Duodenal mucosa (tissue), 2 donors: ENCODE results near the gene SPTBN4.

Experiments used
- H3K27ac ChIP-seq: one replicate; pipeline ENCODE4 v1.7.0; 2013; ENCODE audit warnings: low read depth, low read length
- H3K27me3 ChIP-seq, 2 donors: one replicate each; pipeline ENCODE4 v1.7.0; 2013; ENCODE audit warnings: low read length in 2 of 2, control low read depth in 1 of 2; ENCODE audit not compliant: insufficient read depth in 2 of 2, control insufficient read depth in 1 of 2
- H3K36me3 ChIP-seq, 2 donors: one replicate each; pipeline ENCODE4 v1.7.0; 2013; ENCODE audit warnings: low read length in 2 of 2, control low read depth in 1 of 2; ENCODE audit not compliant: insufficient read depth in 2 of 2, control insufficient read depth in 1 of 2
- H3K4me1 ChIP-seq, 2 donors: one replicate each; pipeline ENCODE4 v1.7.0; 2013; ENCODE audit warnings: low read length in 2 of 2, control low read depth in 1 of 2; ENCODE audit not compliant: insufficient read depth in 2 of 2, control insufficient read depth in 1 of 2
- H3K4me3 ChIP-seq, 2 donors: one replicate each; pipeline ENCODE4 v1.7.0; 2013; ENCODE audit warnings: low read length in 2 of 2, low read depth in 1 of 2
- H3K9ac ChIP-seq, 2 donors: one replicate each; pipeline ENCODE4 v1.7.0; 2013; ENCODE audit warnings: low read length in 2 of 2, low read depth in 1 of 2
- H3K9me3 ChIP-seq, 2 donors: one replicate each; pipeline ENCODE4 v1.7.0; 2013; ENCODE audit warnings: low read length in 2 of 2, control low read depth in 1 of 2; ENCODE audit not compliant: control insufficient read depth in 1 of 2

The SPTBN4 gene

DNA sequence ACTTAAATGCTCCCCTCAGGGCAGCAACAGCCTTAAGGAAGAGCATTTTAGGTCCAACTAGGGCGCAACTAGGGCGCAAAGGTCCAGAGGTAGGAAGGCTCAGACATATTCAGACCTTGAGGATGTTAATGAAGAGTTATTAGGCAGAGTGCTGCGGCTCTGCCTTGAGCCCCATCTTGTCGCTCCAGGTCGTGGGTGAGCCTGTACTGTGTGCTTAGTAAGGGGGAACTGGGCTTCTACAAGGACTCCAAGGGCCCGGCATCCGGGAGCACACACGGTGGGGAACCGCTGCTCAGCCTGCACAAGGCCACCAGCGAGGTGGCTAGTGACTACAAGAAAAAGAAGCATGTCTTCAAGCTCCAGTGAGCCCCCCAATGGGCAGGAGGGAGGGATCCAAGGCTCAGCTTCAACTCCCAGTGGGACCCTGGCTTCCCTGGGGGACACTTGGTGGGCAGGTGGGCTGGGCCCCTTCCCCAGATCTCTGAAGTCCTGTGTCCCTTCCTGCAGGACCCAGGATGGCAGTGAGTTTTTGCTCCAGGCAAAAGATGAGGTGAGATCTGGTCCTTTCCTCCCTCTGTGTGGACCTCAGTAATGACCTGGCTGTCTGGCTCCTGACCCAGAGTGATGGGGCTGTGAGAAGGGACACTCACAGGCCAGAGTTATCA is 105.2 kb downstream of the SPTBN4 start:
- peaks cover 4 to 8% of the 10 kb centered on the region in 2 donors for H3K4me1 ChIP-seq
- no peaks in the 10 kb centered on the region for H3K9me3 ChIP-seq
- no peak overlapping the region for H3K27ac ChIP-seq

DNA sequence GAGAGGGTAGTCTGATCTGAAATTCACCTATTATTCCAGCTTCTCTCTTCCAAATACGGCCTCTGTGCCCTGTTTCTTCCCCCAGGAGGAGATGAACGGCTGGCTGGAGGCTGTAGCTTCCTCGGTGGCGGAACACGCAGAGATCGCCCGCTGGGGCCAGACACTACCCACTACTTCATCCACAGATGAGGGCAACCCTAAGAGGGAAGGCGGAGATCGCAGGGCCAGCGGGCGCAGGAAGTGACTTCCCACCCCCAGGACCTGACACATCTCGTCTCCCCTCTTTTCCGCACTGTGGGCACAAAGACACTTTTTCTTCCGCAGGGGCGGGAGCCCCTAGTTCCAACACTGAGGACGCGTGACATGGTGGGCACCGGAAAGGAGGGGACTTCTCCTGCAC is 108.5 kb downstream of the SPTBN4 start:
- no peak overlapping the region for H3K4me3 ChIP-seq
- no peak overlapping the region for H3K27ac ChIP-seq
- peaks cover 11 to 14% of the 10 kb centered on the region in 2 donors for H3K4me1 ChIP-seq
- peaks cover 4 to 7% of the 10 kb centered on the region in 2 donors for H3K36me3 ChIP-seq
- H3K27me3 ChIP-seq = no peaks in the 10 kb centered on the region
- no peak overlapping the region for H3K9ac ChIP-seq
- no peaks in the 10 kb centered on the region for H3K9me3 ChIP-seq

More for the DNA sequence above, 105.2 kb downstream of the SPTBN4 start:
- Histone ChIP-seq H3K36me3 (no peaks in the 10 kb centered on the region), H3K27me3 (peaks cover 17% of the 10 kb centered on the region in 2 donors), H3K4me3 (no peak overlapping the region), H3K9ac (no peak overlapping the region)

DNA sequence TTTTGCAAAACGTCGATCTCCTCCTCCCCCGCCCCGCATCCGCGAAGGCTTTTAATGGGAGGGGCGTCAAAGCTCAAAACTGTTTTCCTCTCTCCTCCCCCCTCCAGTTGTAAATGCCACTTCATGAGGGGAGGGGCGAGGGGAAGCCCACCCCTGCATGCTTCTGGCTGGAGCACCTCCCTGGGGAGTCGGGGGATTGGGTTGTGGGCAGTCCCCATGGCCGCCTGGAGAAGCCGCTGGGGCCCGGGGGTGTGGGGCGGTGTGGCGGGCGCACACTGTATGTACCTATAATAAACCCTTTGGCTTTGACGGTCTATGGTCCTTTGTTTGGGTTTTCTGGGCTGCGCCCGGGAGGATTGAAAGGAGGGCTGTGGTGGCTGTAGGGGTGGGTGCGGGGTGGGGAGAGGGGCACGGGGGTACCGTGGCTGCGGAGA is 109.4 kb downstream of the SPTBN4 start:
- Histone ChIP-seq H3K4me1 (peaks cover 11 to 14% of the 10 kb centered on the region in 2 donors), H3K27ac (no peak overlapping the region), H3K36me3 (peaks cover 11 to 12% of the 10 kb centered on the region in 2 donors), H3K27me3 (no peaks in the 10 kb centered on the region), H3K9ac (peak overlapping the region in 1 of 2 donors; percentile 71), H3K9me3 (no peaks in the 10 kb centered on the region), H3K4me3 (peak overlapping the region; percentile 88 to 94)

DNA sequence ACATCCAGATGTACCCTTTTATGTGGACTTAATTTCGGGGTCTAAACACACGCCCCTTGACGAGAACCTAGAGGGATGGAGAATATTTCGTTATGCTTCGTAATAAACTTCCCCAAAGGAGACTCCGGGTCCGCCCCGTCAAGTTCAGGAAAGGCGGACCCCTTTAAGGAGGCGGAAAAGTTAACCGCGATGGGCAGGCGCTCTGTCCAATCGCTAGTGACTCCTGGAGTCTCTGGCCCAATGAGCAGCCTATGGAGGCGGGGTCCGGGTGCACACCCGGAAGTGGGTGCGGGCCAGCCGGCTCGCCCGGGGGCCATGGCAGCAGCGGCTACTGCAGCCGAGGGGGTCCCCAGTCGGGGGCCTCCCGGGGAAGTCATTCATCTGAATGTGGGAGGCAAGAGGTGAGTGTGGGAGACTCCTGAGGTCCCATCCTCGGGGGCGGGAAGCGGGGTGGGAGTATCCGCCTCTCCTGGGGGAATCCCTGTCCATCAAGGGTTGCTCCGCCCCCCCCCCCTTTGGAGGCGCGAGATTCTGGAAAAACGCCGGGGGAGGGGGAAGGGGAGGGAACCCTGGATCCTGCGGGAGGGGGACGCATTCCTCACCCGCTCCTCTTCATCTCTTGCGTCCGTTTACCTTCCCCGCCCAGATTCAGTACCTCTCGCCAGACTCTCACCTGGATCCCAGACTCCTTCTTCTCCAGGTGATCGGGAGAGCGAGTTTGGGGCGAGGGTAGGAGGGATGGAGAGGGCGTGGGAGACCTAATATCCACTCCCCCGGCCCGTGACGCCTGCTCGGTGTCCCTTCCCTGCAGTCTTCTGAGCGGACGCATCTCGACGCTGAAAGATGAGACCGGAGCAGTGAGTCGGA is 110.0 kb downstream of the SPTBN4 start, which contains the start of gene SHKBP1:
SHKBP1 (plus strand) TSS at position 289 of the 867 bp plus-strand sequence; CDS start at position 316, 27 bp downstream.
- Histone ChIP-seq H3K4me3 (peak within 1 kb of the TSS; percentile 88 to 94), H3K27me3 (no peaks in the 10 kb centered on the region), H3K4me1 (peaks cover 11 to 14% of the 10 kb centered on the region in 2 donors), H3K36me3 (peaks cover 11 to 18% of the 10 kb centered on the region in 2 donors), H3K9ac (peak within 1 kb of the TSS; percentile 71 to 89), H3K27ac (no peak within 1 kb of the TSS), H3K9me3 (no peaks in the 10 kb centered on the region)

DNA sequence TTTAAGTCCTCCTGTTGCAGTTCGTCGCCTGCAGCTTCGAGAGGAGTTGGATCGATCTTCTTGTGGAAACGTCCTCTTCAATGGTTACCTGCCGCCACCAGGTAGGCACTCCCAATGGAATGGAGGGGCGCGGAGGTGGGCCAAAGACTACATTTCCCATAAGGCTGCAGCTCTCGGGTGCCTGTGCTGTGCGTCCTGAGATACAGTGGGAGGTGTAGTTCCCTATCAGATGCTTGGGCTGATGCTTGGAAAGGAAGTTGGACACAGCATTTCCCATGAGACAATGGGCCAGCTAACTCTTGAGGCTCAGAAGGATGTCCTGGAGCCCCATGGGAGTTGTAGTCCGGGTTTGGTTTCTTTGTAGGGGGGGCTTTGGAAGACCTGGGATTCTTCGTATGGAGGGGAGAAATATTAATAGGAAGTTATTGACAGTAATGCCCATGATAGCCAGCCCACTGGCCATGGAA is 111.7 kb downstream of the SPTBN4 start:
- Histone ChIP-seq H3K4me3 (peak overlapping the region in 1 of 2 donors; percentile 88), H3K9me3 (no peaks in the 10 kb centered on the region), H3K36me3 (peaks cover 16 to 18% of the 10 kb centered on the region in 2 donors), H3K4me1 (peaks cover 11 to 14% of the 10 kb centered on the region in 2 donors), H3K27ac (no peak overlapping the region), H3K27me3 (no peaks in the 10 kb centered on the region), H3K9ac (no peak overlapping the region)

DNA sequence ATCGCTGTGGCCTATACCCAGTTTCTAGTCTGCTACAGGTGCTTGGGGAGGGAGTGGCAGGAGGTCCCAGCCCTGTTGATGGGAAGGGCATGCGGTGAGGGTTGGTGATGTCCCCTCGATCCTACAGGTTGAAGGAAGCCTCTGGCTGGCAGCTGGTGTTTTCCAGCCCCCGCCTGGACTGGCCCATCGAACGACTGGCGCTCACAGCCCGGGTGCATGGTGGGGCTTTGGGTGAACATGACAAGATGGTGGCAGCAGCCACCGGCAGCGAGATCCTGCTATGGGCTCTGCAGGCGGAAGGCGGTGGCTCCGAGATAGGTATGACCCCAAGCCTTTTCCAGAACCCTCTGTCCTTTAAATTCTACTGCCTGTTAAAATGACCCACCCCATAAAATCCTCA is 113.8 kb downstream of the SPTBN4 start:
- peaks cover 16 to 29% of the 10 kb centered on the region in 2 donors for H3K36me3 ChIP-seq
- no peaks in the 10 kb centered on the region for H3K27me3 ChIP-seq
- peaks cover 11 to 14% of the 10 kb centered on the region in 2 donors for H3K4me1 ChIP-seq
- H3K9me3 ChIP-seq = no peaks in the 10 kb centered on the region
- no peak overlapping the region for H3K27ac ChIP-seq
- H3K4me3 ChIP-seq = no peak overlapping the region
- H3K9ac ChIP-seq = no peak overlapping the region

DNA sequence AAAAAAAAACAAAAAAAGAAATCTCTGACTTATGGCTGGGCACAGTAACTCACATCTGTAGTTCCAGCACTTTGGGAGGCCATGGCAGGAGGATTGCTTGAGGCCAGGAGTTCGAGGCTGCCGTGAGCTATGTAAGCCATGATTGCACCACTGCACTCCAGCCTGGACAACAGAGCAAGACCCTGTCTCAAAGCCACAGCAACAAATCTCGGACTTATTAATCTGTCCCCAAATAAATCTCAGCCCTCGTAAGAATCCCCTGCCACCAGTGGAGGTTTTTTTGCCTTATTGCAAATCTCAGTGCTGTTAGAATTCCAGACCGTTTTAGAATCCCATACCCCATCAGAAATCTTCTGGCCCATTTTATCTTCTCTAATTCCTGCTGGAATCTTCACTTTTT is 114.7 kb downstream of the SPTBN4 start:
- Histone ChIP-seq H3K9me3 (no peaks in the 10 kb centered on the region), H3K27me3 (no peaks in the 10 kb centered on the region), H3K4me3 (no peak overlapping the region), H3K27ac (no peak overlapping the region), H3K36me3 (peaks cover 16 to 35% of the 10 kb centered on the region in 2 donors), H3K4me1 (peaks cover 11% of the 10 kb centered on the region in 2 donors), H3K9ac (no peak overlapping the region)

DNA sequence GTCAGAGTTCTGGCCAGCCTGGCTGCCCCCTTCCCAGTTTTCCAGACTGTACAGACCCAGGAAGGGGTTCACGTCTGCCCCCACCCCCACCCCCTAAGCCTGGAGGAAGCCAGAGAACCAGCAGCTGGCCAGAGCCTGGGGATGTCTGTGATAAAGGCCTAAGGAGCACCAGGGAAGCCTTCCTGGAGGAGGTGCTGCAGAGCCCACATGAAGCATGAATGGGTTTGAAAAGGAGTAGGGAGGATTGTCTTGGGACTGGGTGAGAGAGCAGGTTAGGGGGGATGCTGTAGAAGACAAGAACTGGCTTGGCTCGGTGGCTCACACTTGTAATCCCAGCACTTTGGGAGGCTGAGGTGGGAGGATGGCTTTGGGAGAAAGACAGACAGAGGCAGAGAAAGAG is 115.7 kb downstream of the SPTBN4 start:
- H3K36me3 ChIP-seq = peaks cover 16 to 41% of the 10 kb centered on the region in 2 donors
- H3K9me3 ChIP-seq = no peaks in the 10 kb centered on the region
- no peaks in the 10 kb centered on the region for H3K27me3 ChIP-seq
- H3K4me3 ChIP-seq = no peak overlapping the region
- peaks cover 7 to 8% of the 10 kb centered on the region in 2 donors for H3K4me1 ChIP-seq
- no peak overlapping the region for H3K27ac ChIP-seq
- H3K9ac ChIP-seq = no peak overlapping the region

DNA sequence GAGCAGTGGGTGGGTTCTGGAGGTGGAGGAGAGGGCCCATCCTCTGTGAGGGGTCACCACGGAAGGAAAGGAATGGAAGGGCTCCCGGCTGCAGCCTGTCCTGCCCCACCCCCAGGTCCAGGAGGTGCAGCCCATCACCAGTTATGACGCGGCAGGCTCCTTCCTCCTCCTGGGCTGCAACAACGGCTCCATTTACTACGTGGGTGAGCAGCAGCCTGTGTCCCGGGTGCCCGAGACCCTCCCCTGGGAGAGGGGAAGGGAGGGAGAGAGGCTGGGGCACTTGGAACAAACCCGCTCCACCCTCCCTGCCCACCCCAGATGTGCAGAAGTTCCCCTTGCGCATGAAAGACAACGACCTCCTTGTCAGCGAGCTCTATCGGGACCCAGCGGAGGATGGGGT is 116.5 kb downstream of the SPTBN4 start:
- Histone ChIP-seq H3K9me3 (no peaks in the 10 kb centered on the region), H3K27ac (no peak overlapping the region), H3K4me1 (peaks cover under 1 to 3% of the 10 kb centered on the region in 2 donors), H3K27me3 (no peaks in the 10 kb centered on the region), H3K36me3 (peaks cover 16 to 46% of the 10 kb centered on the region in 2 donors), H3K4me3 (no peak overlapping the region), H3K9ac (no peak overlapping the region)

DNA sequence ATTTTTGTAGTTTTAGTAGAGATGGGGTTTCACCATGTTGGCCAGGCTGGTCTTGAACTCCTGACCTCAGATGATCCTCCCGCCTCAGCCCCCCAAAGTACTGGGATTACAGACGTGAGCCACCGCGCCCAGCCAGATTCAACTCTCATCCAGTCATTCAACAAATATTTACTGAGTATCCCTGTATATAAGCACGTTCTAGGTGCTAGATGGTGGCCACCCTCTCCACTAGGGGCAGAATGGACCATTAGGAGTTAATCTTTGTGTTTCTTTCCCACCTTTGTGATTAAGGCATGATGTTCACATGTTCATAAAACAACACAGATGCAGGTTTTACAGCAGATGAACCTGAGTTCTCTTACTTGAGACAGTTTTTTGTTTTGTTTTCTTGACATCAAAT is 117.2 kb downstream of the SPTBN4 start:
- H3K27me3 ChIP-seq = no peaks in the 10 kb centered on the region
- no peak overlapping the region for H3K4me3 ChIP-seq
- H3K36me3 ChIP-seq = peaks cover 14 to 53% of the 10 kb centered on the region in 2 donors
- no peak overlapping the region for H3K9ac ChIP-seq
- peaks cover 0 to 3% of the 10 kb centered on the region in 2 donors for H3K4me1 ChIP-seq
- H3K9me3 ChIP-seq = no peaks in the 10 kb centered on the region
- H3K27ac ChIP-seq = no peak overlapping the region
